GM18499 (cell line): ENCODE results near the gene NUTM2B.
"Not testable (repeated sequence)": the region's sequence is repeated elsewhere in the genome, so short reads cannot be mapped to it uniquely, and the experiment has no call there.

ENCODE experiments used
- ATAC-seq: cut with Tn5 transposase; IDR thresholded peaks from one replicate; pipeline ENCODE4 v1.9.1; 2021; ENCODE audit warnings: moderate number of reproducible peaks; ENCODE audit not compliant: insufficient read depth, unreplicated experiment

Gene NUTM2B

GRCh38 chr10:79744844-79745243 is 41.8 kb downstream of the NUTM2B start:
- ATAC-seq = not testable (repeated sequence)

- not testable (repeated sequence) for ATAC-seq
These were observed 45.5 kb downstream of the NUTM2B start for GRCh38 chr10:79748510-79748909.

DNA sequence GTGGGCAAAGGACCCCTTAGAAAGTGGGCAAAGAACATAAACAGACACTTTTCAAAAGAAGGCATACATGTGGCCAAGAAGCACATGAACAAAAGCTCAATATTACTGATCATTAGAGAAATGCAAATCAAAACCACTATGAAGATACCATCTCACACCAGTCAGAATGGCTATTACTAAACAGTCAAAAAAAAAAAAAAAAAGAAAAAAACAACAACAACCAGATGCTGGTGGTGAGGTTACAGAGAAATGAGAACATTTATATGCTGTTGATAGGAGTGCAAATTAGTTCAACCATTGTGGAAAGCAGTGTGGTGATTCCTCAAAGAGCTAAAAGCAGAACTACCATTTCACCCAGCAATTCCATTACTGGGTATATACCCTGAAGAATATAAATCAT is 50.6 kb downstream of the NUTM2B start:
- ATAC-seq = not testable (repeated sequence)

- not testable (repeated sequence) for ATAC-seq
These were observed 55.4 kb downstream of the NUTM2B start for GRCh38 chr10:79758297-79758993.
